DND-41 (cell line): ENCODE results near the gene PLP2.
A peak's percentile ranks its signal among the peaks of the same experiment; 100 is the strongest.

ENCODE experiments used
- EZH2 ChIP-seq: IDR thresholded peaks from 3 replicates; pipeline ENCODE4 v1.6.1; 2012; ENCODE audit warnings: borderline replicate concordance, low read depth, mild to moderate bottlenecking, moderate library complexity, low read length, inconsistent platforms; ENCODE audit not compliant: severe bottlenecking
- TF ChIP-seq, protein P1 (sequence below): IDR thresholded peaks from 2 replicates; pipeline ENCODE4 v1.5.1; 2012; ENCODE audit warnings: borderline replicate concordance, low read length, moderate library complexity, mild to moderate bottlenecking; ENCODE audit not compliant: poor library complexity, severe bottlenecking; ENCODE audit errors: extremely low read depth

DNA sequence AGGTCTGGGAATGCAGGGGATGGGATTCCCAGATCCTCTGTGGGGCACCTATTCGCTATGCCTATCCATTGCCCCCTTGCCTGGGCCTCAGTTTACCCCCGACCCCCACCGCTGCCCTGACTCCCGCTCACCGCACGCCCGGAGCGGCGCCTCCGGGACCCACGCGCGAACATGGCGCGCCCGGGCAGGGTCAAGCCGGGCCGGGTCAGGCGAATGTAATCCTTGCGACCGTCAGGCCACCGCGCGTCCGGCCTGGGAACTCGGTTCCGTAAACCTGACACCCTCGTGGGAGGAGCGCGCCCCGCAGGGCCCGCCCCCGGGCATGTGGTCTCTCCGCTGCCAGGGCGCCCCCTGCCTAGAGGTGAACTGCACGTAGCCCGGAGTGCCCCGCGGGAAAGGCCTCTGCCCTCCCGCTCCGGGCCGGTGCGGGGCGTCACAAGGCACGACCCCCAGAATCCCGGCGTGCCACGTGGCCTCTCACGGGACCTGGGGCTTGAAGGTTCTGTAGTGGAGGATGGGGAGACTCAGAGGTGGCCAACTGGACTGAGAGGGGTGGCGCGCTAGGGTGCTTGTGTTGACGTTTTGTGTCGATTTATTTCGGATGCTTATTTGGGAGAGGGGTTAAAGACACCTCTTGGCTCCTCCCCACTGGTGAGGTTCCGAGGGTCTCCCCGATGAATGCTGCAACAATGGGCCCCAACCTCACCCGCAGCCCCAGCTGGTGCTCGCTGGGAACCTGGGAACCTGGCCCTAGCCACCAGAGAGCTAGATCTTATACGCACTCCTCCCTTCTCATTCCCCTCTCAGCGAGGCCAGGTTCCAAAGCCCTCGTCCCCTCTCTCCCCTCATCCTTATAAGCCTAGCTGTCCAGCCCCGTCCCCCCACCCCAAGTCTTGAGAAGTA lies 14.7 kb downstream of the PLP2 start, which contains the start of gene PRICKLE3:
- TF ChIP-seq, protein P1, sequence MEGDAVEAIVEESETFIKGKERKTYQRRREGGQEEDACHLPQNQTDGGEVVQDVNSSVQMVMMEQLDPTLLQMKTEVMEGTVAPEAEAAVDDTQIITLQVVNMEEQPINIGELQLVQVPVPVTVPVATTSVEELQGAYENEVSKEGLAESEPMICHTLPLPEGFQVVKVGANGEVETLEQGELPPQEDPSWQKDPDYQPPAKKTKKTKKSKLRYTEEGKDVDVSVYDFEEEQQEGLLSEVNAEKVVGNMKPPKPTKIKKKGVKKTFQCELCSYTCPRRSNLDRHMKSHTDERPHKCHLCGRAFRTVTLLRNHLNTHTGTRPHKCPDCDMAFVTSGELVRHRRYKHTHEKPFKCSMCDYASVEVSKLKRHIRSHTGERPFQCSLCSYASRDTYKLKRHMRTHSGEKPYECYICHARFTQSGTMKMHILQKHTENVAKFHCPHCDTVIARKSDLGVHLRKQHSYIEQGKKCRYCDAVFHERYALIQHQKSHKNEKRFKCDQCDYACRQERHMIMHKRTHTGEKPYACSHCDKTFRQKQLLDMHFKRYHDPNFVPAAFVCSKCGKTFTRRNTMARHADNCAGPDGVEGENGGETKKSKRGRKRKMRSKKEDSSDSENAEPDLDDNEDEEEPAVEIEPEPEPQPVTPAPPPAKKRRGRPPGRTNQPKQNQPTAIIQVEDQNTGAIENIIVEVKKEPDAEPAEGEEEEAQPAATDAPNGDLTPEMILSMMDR: peak; percentile 68
- TF ChIP-seq EZH2: no peak
